T-helper 2 cell (primary cell): ENCODE data around the gene CSTPP1.

ENCODE experiments used
- DNase-seq, 5 experiments: peaks; one replicate each; pipeline versions ENCODE4 v3.0.0 to v3.0.0-alpha.2; 2012 to 2022

Gene CSTPP1

GRCh38 chr11:47137476-47137875 lies 200.9 kb downstream of the CSTPP1 start:
- no peak for DNase-seq

GRCh38 chr11:47139878-47140277 lies 203.3 kb downstream of the CSTPP1 start:
- DNase-seq = no peak

GRCh38 chr11:47143322-47143721 lies 206.8 kb downstream of the CSTPP1 start:
- no peak for DNase-seq

GRCh38 chr11:47144541-47144940 lies 208.0 kb downstream of the CSTPP1 start:
- DNase-seq = no peak

- DNase-seq = no peak
Observed at GRCh38 chr11:47147250-47147649, 210.7 kb downstream of the CSTPP1 start.

- DNase-seq = no peak
Observed at GRCh38 chr11:47147681-47148080, 211.1 kb downstream of the CSTPP1 start.

- no peak for DNase-seq
Observed at GRCh38 chr11:47148270-47148669, 211.7 kb downstream of the CSTPP1 start.

GRCh38 chr11:47148903-47149531 lies 212.5 kb downstream of the CSTPP1 start:
- no peak for DNase-seq

GRCh38 chr11:47149782-47150181 lies 213.2 kb downstream of the CSTPP1 start:
- no peak for DNase-seq

GRCh38 chr11:47152126-47152952 lies 215.8 kb downstream of the CSTPP1 start:
- no peak for DNase-seq

- DNase-seq = peak in 3 of 5 experiments; percentile 19 to 44 (median 39)
Observed at GRCh38 chr11:47152953-47153950, 216.7 kb downstream of the CSTPP1 start.

- peak in 2 of 5 experiments; percentile 41 to 79 for DNase-seq
Observed at GRCh38 chr11:47154616-47155570, 218.3 kb downstream of the CSTPP1 start.

GRCh38 chr11:47155879-47156278 lies 219.3 kb downstream of the CSTPP1 start:
- DNase-seq = no peak

- no peak for DNase-seq
Observed at GRCh38 chr11:47156333-47156732, 219.8 kb downstream of the CSTPP1 start.

GRCh38 chr11:47156951-47157350 lies 220.4 kb downstream of the CSTPP1 start:
- no peak for DNase-seq

- DNase-seq = no peak
Observed at GRCh38 chr11:47157805-47158204, 221.2 kb downstream of the CSTPP1 start.

- DNase-seq = no peak
Observed at GRCh38 chr11:47158242-47158641, 221.7 kb downstream of the CSTPP1 start.

- DNase-seq = no peak
Observed at GRCh38 chr11:47160753-47161133, 224.2 kb downstream of the CSTPP1 start.

- DNase-seq = peak in 3 of 5 experiments; percentile 38 to 69 (median 39)
Observed at GRCh38 chr11:47161134-47161854, 224.7 kb downstream of the CSTPP1 start.

GRCh38 chr11:47161890-47162289 lies 225.3 kb downstream of the CSTPP1 start:
- DNase-seq = no peak

- no peak for DNase-seq
Observed at GRCh38 chr11:47162426-47162825, 225.9 kb downstream of the CSTPP1 start.
